GM18499 (cell line): ENCODE data around the gene RPL31.

Experiments used
- ATAC-seq: cut with Tn5 transposase; IDR thresholded peaks from one replicate; pipeline ENCODE4 v1.9.1; 2021; ENCODE audit warnings: moderate number of reproducible peaks; ENCODE audit not compliant: insufficient read depth, unreplicated experiment

Gene RPL31

DNA sequence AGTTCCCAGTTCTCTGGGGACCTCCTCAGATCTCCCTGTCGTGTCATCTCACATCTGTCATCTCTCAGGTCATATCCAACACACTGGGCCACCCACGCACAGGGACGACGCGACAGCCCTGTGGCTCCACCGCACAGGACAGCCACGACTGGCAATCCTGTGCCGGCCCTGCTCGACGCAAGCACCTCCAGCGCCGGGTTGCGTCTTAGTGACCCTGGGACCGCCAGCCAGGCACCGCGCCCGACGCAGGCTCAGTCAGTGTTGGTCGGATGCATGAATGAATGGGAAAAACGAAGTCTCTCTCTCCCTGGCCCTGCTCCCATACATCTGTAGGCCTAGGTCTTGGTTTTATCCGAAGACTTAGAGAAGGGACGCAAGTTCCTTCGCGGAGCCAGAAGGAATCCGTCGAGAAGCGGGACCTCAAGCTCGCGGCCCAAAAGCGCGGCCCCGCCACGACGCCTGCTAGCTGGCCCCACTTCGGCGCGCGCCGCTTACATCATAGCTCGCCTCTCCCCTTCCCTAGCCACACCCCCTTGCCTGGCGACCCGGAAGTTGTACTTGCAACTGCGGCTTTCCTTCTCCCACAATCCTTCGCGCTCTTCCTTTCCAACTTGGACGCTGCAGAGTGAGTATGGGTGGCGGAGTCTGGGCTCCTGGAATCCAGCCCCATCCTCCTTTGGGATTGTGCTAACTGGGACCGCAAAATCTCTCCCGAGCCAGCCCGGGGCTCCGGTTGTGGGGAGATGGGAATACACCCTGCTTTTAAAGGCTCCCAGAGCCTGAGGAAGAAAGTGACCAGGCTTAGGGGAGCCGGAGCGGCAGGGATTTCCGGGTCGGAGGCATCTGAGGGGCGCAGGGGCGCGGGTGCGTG lies at the start of gene RPL31:
Gene RPL31, plus strand, starts transcription at position 599 of the 871 bp plus-strand sequence. CDS start 413 bp downstream, outside the sequence.
- ATAC-seq, result peak; percentile 95

DNA sequence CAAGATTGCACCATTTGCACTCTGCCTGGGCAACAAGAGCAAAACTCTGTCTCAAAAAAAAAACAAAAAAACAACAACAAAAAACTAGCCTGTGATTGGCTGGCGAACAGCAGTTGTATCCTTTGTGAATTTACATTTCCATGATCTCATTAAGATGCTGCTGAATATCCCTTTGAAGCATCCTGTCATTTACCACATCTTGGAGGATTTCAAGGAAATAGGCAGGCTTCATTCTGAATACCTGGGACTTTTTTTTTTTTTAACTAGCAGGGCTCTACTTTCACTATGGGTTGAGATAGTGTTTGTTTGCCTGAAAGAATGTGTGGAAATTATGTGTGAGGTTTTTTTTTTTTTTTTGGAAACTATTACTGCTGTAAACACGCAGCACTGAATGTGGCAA lies 49.6 kb upstream of the RPL31 start:
- no peak for ATAC-seq

DNA sequence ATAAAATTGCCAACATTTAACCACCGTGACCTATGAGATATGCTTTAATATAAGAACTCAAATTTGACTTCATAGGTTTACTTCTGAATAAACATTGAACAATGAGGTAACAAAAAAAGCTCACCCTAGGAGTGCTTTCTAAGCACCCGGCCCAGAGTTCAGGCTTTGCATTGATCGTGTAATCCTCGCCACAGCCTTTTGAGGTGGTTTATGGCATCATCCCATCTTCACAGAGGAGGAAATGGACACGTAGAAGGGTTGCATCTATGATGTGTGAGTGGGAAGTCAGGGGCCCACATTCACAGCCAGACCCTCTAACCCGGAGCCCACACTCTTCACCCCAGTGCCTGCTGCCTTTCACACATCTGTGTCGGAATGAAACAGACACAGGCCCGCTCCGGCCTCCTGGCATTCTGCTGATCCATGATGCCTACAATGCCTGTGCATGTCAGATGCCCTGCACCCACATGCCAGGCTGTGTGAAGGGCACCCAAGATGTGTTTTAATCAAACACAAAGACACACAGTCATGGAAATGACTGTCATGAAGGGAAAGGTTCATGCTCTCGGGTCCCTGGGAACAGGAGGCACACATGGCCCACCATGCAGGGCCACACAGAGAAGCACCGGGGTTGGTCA lies 48.6 kb upstream of the RPL31 start:
- ATAC-seq, result no peak

DNA sequence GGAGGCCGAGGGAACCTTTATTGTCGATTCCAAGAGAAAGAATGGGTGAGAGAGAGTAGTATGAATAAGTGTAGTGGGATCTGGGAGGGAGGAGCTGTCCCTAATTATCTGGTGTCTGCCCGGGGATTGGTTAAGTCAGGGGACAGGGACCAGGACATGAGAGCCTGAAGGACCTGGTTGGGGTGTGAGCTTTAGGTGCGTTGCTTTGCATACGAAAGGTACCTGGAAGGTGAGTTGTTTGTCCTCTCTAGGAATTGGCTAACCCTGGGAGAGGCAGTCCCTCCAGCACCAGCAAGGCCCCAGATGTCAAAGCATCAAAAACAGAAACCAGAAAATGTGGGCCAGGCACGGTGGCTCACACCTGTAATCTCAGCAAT lies 48.1 kb upstream of the RPL31 start:
- no peak for ATAC-seq

DNA sequence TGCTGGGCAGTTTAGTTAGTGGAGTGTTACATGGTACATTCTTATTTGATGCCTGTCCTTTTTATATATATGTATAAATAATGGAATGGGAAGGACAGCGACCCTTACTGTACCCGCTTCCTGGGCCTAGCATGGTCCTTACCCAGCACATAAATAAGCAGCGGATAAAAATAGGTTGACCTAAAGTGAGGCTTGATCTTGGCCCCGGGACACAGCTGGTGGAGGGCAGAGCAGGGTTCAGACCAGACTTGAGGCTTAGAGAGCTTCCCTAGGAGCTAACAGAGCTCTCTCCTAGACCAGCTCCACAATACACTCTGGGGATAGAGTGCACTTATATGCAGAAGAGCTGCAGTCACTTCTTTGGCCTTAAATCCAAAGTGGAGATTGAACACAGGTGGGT lies 46.9 kb upstream of the RPL31 start:
- ATAC-seq, result no peak

DNA sequence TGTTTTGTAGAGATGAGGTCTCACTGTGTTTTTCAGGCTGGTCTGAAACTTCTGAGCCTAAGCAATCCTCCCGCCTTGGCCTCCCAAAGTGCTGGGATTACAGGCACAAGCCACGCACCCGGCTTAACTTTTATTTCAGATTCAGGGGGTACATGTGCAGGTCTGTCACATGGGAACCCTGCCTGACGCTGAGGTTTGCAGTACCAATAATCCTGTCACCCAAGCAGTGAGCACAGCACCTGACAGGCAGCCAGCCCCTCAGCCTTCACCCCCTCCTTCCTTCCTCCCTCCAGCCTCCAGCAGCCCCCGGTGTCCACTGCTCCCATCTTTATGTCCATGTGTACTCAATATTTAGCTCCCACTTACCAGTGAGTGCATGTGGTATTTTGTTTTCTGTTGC lies 46.0 kb upstream of the RPL31 start:
- no peak for ATAC-seq

DNA sequence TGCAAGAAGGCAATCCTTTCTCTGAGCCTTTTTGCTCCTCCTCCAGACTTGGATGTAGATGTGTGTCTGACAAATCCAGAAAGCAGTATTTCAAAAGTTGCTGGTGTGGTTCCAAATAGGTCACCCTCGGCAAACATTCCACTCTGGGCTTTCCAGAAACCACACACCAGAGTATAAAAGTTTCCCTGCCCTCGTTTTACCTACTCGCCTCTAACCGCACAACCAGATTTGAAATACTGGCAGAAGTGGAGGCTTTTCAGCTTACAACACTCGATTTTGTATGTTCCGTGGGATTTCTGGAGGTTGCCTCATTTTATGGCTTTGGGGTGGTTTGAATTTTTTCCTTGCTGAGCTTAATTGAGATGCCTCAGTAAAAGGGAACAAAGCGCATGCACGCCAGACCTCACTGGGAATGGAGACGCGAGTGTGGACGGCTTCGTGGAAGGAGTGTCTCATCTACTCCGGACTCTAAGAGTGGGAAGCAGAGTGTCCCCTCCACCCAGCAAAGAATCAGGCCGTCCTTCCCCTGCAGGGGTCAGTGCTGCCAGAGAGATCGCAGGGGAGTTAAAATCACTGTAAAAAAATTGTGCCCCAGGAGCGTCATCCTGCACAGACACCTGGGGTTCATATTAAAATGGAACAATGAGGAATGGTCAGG lies 44.0 kb upstream of the RPL31 start:
- ATAC-seq, result no peak

DNA sequence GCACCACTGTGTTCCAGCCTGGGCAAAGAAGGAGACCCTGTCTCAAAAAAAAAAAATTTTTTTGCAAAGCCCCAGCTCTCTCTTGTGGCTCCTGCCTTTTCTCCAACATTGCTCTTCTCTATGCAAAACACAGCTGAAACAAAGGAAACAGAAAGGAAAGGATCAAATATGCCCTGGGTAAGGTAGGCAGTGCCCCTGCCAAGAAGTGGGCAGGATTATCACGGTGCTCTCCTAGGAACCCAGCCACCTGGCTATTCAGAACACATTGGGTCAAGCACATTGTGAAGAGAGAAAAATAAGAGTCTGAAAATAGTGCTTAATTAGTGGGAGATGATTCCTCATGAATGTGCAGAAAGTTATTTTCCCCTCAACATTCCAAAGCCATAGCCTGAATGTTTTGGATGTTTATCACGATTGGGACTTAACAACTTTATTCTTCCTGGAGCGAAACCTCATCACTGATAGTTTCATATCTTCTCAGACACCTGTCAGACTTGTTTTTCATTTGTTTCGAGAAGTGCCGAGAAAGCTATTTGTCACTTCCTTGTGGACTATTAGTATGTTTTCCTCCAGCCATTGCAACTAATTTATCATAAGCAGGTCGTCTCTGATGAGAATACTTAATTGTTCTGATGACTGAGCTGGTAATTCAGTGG lies 42.7 kb upstream of the RPL31 start:
- ATAC-seq, result no peak

DNA sequence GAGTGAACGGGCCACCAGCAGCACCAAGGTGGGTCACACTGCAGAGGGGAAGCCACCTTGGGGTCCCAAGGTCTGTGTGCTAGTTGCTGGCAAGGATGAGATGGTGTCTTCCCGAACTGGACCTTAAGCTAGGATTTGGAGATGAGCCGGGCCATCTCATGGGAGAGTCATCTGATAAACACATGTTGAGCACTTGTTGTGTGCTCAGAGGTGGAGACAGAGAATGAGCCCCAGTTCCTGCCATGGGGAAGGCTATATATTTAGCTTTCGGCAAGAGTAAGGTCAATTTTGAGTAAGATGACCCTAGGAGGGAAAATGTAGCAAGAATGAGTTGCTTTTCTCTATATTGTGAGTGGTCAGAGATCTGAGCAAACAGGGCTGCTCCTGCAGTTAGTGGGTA lies 41.4 kb upstream of the RPL31 start:
- no peak for ATAC-seq

DNA sequence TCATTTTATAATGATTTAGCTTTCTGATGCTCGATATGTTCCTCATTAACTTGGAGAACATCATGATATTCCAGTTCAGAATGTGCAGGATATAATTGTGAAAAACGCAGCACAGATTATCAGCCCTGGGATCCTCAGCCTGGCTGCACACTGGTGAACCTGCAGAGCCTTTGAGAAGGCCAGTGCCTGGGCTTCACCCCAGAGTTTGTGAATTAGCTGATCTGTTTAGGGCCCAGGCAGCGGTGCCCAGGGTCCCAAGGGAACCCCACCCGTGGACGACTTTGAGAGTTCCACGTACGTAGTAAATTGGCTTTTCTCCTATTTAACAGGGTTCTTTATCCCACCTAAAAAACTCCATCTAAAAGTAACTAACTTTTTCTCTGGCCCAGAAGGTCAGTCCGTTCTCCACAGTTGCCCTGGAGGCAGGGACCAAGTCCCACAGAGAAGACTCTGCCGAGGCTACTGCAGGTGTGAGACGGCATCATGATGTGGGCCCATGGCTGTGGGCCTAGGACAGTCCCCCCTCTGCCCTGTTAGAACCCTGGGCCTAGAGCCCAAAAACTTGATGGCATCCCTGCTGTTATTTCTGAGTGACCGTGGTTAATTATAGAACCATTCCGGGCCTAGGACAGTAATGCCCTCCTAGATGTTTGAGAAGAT lies 39.6 kb upstream of the RPL31 start:
- no peak for ATAC-seq

DNA sequence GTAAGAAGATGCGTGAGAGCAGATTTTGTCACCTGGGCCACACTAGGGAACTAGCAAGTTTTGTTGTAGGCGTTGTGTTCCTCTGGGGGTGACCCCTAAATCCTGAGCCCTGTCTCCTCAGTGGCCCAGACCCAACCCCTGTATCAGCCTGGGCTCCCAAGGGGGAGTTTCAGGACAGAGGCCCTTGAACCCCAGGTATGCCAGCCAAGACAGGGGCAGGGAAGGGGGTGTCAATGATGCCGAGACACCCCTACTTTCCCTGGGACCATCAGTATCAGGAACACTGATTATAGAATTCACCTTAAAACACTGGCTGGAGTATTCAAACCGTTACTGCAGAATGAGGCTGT lies 39.1 kb upstream of the RPL31 start:
- no peak for ATAC-seq

DNA sequence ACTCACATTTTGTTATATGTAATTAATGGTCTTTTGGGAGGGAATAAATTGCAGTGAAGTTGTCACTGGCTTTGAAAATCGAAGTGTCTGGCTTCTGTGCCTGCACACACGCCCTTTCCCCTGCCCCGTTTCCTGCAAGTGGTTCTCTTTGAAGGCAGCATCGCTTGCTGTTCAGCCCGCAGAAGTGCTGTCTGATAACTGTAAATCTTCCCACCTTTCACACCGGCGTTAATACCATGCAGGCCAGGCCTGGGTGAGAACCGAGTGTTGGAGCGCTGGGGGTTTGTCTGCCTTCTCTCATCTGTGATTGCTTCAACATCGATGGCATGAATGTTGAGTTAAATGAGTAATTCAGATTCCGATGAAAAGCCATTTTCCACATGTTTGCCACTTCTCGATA lies 37.9 kb upstream of the RPL31 start:
- ATAC-seq, result no peak

DNA sequence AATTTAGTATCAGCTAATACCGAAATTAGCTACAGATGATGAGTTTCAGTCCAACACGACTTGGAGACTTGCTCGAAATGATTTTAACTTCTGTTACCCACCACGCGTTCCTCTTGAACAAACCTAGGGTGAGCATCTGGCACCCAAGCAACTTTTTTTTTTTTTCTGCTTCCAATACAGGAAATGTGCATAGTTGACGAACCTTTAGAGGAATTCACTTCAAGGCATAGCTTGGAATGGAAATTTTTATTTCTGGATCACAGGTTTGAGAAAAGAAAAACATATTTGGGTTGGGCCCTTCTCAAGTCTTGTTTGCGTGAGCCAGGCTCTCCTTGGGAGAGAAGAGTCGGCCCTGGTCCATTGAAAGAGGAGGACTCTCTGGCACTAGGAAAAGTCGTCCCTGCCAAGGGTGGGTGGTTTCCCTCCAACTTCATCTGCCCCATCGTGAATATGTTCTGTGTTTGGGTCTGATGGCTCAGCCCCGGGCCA lies 37.4 kb upstream of the RPL31 start:
- no peak for ATAC-seq

DNA sequence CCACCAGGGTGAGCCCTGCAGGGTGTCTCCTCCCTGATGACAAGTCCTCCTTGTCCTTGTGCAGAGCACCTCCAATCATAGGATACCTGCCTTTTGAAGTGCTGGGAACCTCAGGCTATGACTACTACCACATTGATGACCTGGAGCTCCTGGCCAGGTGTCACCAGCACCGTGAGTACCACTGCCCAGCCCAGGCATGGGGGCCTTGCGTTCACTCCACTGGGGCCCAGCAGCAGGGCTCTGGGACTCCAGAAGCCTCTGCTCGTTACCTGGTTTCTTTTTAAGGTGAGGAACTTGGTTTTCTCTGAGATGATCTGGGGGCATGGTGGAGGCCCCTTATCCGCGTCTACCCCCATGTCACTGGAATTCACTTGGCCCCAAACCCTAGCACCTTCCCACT lies 36.5 kb upstream of the RPL31 start:
- ATAC-seq, result no peak

DNA sequence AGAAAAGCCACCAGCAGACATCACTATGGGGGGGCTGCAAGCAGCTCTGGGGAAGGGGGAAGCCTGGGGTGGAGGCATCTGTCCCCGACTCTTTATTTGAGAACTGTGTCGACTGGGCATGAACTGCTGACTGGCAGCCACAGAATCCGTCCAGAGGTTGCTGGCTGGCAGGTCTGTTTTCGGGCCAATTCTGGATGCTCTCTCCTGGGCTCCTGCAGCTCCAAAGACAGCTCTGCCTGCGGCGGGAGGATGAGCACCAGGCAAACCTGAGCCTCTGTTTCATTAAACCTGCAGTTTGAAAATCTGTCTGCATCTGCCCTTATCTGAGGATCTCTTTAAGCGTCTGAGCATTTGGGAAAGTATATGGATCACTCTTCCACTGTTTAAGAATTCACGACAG lies 34.4 kb upstream of the RPL31 start:
- no peak for ATAC-seq

DNA sequence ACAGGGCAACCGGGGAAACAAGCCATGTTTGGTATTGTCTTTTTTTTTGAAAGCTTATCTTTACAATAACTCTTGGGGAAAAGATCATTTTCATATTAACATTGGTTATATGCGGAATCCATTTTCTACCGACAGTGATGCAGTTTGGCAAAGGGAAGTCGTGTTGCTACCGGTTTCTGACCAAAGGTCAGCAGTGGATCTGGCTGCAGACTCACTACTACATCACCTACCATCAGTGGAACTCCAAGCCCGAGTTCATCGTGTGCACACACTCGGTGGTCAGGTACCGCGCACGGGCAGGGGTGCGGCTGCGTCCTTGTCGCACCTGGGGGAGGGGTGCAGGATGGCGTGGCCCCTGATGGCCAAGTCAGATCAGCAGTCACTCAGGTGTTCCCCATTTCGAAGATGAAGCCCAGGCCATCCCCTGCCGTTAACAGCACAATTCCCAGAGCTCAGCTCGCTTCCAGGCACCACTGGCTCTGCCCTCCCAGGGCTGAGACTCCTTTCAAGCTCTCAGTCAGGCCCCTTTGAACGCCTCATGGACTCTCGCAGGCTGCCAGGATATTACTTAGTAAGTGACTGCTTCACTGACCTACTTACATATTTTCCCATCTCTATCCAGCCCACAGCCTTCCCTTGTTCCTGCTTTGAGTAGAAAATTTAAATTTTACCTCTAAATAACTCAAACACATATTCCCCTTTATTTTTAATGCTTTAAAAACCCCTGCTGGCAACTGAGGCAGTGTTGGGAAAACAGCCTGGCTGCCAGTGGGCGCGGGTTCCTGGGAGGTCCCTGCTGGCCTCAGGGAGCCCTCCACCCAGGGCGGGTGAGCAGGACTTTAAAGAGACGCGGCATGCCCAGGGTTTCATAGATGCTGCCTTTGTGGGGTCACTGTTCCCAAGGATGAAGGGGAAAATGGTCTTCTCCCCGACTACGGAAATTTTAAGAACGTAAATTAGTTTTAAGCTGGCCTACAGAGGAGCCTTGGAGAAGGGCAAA lies 33.6 kb upstream of the RPL31 start:
- no peak for ATAC-seq

DNA sequence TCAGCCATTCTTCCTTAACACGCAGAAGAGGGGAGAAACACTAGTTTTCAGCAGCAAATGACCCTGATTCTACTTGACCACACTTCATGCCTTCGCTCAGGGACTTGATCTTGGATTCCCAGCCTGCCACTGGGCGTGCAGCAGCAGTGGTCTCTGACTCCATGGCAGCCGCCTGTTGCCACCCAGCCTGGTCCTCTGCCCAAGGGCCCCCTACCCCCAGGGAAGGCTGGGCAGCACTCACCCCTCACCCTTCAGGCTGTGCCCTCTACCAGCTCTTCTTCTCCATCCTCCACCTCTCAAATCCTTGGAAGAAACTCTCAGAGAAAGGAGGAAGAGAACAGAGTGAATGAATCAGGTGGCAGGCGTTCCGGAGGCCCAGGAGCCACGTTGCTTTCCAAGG lies 32.1 kb upstream of the RPL31 start:
- no peak for ATAC-seq

DNA sequence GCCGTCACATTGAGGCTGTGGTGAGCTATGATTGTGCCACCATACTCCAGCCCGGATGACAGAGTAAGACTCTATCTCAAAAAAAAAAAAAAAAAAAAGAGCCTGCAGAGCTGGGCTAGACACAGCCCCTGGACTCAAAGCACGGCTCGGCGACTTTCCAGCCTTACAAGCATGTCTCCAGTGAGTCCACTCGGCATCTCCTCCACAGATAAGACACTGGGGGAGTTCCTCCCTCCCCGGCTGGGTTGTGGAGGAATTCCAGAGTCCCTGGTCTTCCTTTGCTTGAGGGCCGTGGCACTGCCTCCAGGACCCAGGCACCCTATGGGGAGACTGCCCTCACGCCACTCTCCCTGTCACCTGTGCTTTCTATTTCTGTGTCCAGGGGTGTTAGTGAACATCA lies 30.9 kb upstream of the RPL31 start:
- no peak for ATAC-seq

DNA sequence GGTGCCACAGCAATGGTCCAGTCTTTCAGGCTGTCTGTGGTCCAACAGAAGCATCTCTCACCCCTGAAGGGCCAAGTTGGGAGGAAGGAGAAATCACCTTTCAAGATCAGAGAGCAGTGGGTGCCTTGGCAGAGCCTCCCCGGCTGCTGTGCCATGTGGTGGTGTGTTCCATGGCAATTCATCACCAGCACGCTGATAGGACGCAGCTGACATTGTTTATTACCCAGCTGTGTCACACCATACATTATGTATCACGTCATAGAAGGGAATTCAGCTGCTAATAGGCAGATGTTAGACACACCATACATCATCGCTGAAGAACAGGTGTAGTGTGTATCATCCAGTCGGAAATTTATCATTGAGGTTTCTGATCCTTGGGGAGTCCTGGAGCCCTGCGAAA lies 29.6 kb upstream of the RPL31 start:
- ATAC-seq, result no peak
